Measurements from ENCODE around the gene PLEKHA7. TPM values are rescaled to one million over a fixed set of nuclear protein-coding genes. Genes with fewer than 3 reads are reported as not detected.

PLEKHA7 gene
- total and polyA plus RNA-seq, 2 of the 13 experiments (the other 11 are each of a cell fraction or from before 2014, with no cell fraction given), result 17.5 to 18.7 TPM

DNA sequence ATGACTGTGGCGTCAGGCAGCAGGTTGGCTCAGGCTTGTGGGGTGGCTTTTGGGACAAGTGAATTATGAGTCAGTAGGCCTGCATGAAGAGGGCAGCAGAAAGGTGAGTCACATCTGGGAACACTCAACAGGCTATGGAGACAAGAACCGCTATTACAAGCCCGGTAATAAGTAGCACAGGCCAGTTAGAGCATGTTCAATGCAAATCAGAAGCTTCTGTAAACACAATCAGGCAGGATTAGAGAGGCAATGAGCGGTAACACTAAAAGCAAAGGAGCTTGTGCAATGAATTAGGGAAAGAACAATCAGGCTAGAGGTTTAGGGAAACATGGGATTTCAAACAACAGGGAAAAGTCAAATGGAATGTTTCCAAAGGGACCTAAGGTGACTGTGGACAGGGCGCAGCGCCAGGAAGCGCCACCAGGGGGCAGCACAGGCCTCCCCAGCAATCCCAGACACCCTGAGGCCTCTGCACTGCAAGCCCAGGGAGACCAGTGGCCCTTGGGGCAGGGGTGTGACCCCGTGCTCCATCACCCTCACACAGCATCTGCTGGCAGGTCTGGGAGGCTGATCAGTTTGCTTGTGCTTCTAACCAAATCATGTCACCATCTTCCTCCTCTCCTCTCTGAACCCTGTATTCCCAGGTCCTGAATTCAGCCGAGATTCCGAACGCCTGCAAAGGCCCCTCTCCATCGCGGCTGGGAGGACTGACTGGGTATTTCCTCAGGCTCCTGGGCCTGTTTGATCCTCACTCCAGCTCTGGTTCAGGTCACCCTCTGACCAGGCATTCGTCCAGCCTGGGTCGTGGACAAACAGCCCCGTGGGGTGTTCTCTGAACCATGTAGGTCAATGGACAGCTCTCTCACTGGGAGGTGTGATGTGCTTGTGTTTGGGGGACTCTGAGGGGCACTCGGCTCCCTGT, 225.8 kb downstream of the PLEKHA7 start (continued):
- no peak for TF ChIP-seq SNAI1 (CRISPR knock-in tag; IDR thresholded peaks at IDR 0.05; ENCODE audit: borderline replicate concordance)
- TF ChIP-seq RBM22 (optimal IDR thresholded peaks at IDR 0.05; ENCODE audit: low read length), result peak; percentile 48
- peak; percentile 21 for TF ChIP-seq TBL1XR1 (IDR thresholded peaks at IDR 0.05; ENCODE audit: borderline replicate concordance, low read length, partially characterized antibody)
- TF ChIP-seq XRCC5 (optimal IDR thresholded peaks at IDR 0.05; ENCODE audit: low read length), result peak; percentile 43

DNA sequence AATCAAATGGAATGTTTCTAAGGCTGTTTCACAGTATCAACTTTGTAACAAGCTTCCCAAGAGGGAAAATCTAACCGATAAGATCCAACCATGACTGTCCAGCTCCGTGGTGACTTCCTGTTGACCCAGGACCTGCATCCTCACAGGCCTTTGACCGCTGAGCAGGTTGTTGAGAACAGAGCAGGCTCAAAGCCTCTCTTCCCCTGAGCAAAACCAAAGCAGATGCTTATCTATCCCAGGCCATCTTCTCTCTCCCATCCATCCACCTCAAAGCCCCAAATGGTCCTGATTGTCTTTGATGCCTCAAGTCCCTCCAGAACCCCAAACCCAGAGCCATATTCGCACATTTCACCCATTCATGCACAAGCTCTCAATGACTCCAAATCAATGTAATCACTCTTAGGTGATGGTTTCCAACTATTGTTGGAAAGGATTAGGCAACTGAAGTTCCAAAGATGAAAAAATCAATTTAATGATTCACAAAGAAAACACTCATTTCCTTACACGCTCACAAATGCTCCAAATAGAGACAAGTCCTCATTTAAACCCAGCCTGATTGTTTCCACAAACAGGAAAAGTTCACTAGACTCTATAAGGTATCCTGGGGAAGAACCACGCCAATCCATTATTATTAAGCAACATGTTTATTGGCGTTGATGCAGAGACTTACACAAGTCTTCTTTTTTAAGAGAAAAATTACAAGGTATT, 227.0 kb downstream of the PLEKHA7 start:
- H2AFZ ChIP-seq (ENCODE audit: low read length), result no peak overlapping the region
- FAIRE-seq (no peak), ATAC-seq (no peak), DNase-seq (ENCODE audit: low spot score) (no peak)
- intact Hi-C loops (cut with micrococcal nuclease; ENCODE audit: unreplicated experiment), result loop anchor here (10.0 kb wide), 1 partner anchor 138 kb away; no protein-coding TSS in a partner anchor
- H3K9me3 ChIP-seq (ENCODE audit: low read length), result no peaks in the 10 kb centered on the region
- peaks cover 53% of the 10 kb centered on the region for H3K4me1 ChIP-seq (ENCODE audit: insufficient read depth, low read length)
- no peak overlapping the region for H3K4me2 ChIP-seq (ENCODE audit: low read depth, low read length)
- H3K27ac ChIP-seq (ENCODE audit: extremely low read length, insufficient read depth, low read length), result no peak overlapping the region
- H3K27me3 ChIP-seq (ENCODE audit: control insufficient read depth in 1 of 2, insufficient read depth in 2 of 2, low read length in 2 of 2), result no peaks in the 10 kb centered on the region
- in situ Hi-C loops (cut with HindIII; ENCODE audit: extremely low pct_ligation_motif_present, low pct_unique_long_range_greater_than_20kb), result no loop called here
- H3K36me3 ChIP-seq (replicated peaks in 1 of 2; ENCODE audit: control insufficient read depth in 1 of 2, insufficient read depth in 2 of 2, low read length in 2 of 2), result peaks cover 6 to 24% of the 10 kb centered on the region in 2 experiments; a peak in 4 of 5 replicates
- no peak overlapping the region for H3K4me3 ChIP-seq (replicated peaks in 1 of 3; ENCODE audit: insufficient read depth in 1 of 3, low read depth in 2 of 3, low read length in 3 of 3)
- ChIA-PET POLR2A (interaction anchor here (1.0 kb wide), 1 partner anchor 49 kb away, joined by 4 read pairs; the partner anchor contains the start of gene C11orf58), CTCF (ENCODE audit: low intra/inter-chr PET ratio, low total read pairs) (interaction anchor here (1.5 kb wide), 1 partner anchor 33 kb away, joined by 8 read pairs; no protein-coding TSS in a partner anchor)
- no TSS peak for BruUV-seq (replicated peaks)
- 89% methylated on average over 7 of the region's 7 CpGs for WGBS (ENCODE audit: low lambda C conversion rate)
- H3K9ac ChIP-seq (ENCODE audit: insufficient read depth, low read depth, low read length), result no peak overlapping the region
- no peaks in the 10 kb centered on the region for H4K20me1 ChIP-seq (ENCODE audit: insufficient read depth, low read length)
- no peaks in the 10 kb centered on the region for H3K79me2 ChIP-seq (ENCODE audit: insufficient read depth, low read length)
- TF ChIP-seq MTA1 (CRISPR knock-in tag; IDR thresholded peaks at IDR 0.05; ENCODE audit: borderline replicate concordance) (no peak), SMAD9 (CRISPR knock-in tag; IDR thresholded peaks at IDR 0.05) (no peak), KAT2B (IDR thresholded peaks at IDR 0.05; ENCODE audit: borderline replicate concordance, low read depth, low read length) (peak; percentile 80), RARA (CRISPR knock-in tag; IDR thresholded peaks at IDR 0.05) (peak; percentile 12; the same call in 1 of the 2 replicates), ZNF256 (CRISPR knock-in tag; conservative IDR thresholded peaks at IDR 0.05) (0 out of 2 replicates have a peak, but pooled peaks have one; percentile 25), SP5 (CRISPR knock-in tag; IDR thresholded peaks at IDR 0.05; ENCODE audit: borderline replicate concordance, low read depth) (no peak), ZNF713 (CRISPR knock-in tag; IDR thresholded peaks at IDR 0.05) (no peak), ZNF34 (CRISPR knock-in tag; IDR thresholded peaks at IDR 0.05; ENCODE audit: borderline replicate concordance) (no peak)
- TF ChIP-seq, protein P1, sequence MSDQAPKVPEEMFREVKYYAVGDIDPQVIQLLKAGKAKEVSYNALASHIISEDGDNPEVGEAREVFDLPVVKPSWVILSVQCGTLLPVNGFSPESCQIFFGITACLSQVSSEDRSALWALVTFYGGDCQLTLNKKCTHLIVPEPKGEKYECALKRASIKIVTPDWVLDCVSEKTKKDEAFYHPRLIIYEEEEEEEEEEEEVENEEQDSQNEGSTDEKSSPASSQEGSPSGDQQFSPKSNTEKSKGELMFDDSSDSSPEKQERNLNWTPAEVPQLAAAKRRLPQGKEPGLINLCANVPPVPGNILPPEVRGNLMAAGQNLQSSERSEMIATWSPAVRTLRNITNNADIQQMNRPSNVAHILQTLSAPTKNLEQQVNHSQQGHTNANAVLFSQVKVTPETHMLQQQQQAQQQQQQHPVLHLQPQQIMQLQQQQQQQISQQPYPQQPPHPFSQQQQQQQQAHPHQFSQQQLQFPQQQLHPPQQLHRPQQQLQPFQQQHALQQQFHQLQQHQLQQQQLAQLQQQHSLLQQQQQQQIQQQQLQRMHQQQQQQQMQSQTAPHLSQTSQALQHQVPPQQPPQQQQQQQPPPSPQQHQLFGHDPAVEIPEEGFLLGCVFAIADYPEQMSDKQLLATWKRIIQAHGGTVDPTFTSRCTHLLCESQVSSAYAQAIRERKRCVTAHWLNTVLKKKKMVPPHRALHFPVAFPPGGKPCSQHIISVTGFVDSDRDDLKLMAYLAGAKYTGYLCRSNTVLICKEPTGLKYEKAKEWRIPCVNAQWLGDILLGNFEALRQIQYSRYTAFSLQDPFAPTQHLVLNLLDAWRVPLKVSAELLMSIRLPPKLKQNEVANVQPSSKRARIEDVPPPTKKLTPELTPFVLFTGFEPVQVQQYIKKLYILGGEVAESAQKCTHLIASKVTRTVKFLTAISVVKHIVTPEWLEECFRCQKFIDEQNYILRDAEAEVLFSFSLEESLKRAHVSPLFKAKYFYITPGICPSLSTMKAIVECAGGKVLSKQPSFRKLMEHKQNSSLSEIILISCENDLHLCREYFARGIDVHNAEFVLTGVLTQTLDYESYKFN (CRISPR knock-in tag; conservative IDR thresholded peaks at IDR 0.05), result 0 out of 2 replicates have a peak, but pooled peaks have one; percentile 12
- TF ChIP-seq, protein P2, sequence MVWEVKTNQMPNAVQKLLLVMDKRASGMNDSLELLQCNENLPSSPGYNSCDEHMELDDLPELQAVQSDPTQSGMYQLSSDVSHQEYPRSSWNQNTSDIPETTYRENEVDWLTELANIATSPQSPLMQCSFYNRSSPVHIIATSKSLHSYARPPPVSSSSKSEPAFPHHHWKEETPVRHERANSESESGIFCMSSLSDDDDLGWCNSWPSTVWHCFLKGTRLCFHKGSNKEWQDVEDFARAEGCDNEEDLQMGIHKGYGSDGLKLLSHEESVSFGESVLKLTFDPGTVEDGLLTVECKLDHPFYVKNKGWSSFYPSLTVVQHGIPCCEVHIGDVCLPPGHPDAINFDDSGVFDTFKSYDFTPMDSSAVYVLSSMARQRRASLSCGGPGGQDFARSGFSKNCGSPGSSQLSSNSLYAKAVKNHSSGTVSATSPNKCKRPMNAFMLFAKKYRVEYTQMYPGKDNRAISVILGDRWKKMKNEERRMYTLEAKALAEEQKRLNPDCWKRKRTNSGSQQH (CRISPR knock-in tag; IDR thresholded peaks at IDR 0.05; ENCODE audit: low read depth), result no peak
